Keratinocyte (primary cell): Measurements from ENCODE around the gene CUEDC1. TPM values are rescaled to one million over a fixed set of nuclear protein-coding genes. Genes with fewer than 3 reads are reported as not detected.

Experiments used
- DNase-seq: peaks from one replicate; pipeline ENCODE4 v3.0.0-alpha.2; 2011; ENCODE audit warnings: low read depth, missing footprints, low spot score
- FAIRE-seq: peaks from 2 replicates; lab custom pipeline; 2011; peaks lifted over from hg19 to GRCh38; lab: Jason Lieb, UNC
- H2AFZ ChIP-seq: 2 replicates; pipeline ENCODE4 v1.6.0; 2012; ENCODE audit warnings: low read length, control low read depth, inconsistent platforms; ENCODE audit not compliant: control insufficient read depth
- H3K27ac ChIP-seq: 2 replicates; pipeline ENCODE4 v1.5.1; 2011; ENCODE audit warnings: low read length; ENCODE audit not compliant: control insufficient read depth, insufficient read depth
- H3K27me3 ChIP-seq: 3 replicates; pipeline ENCODE4 v1.6.0; 2011; ENCODE audit warnings: low read length; ENCODE audit not compliant: control insufficient read depth, insufficient read depth; ENCODE audit errors: extremely low read depth
- H3K36me3 ChIP-seq, 2 experiments: 2 replicates in 1 of 2; 3 replicates in 1 of 2; pipeline ENCODE4 v1.5.1; 2011; ENCODE audit warnings: low read length in 2 of 2, mild to moderate bottlenecking in 1 of 2; ENCODE audit not compliant: control insufficient read depth in 2 of 2, insufficient read depth in 2 of 2; ENCODE audit errors: extremely low read depth in 1 of 2
- H3K4me1 ChIP-seq: 3 replicates; pipeline ENCODE4 v1.5.1; 2011; ENCODE audit warnings: low read length; ENCODE audit not compliant: control insufficient read depth, insufficient read depth; ENCODE audit errors: extremely low read depth
- H3K4me2 ChIP-seq: 3 replicates; pipeline ENCODE4 v1.6.0; 2011; ENCODE audit warnings: low read depth, low read length; ENCODE audit not compliant: control insufficient read depth, insufficient read depth; ENCODE audit errors: extremely low read depth
- H3K4me3 ChIP-seq, 3 experiments: fragments of 200-600 bp in 1 of 3; sonication (generic) in 1 of 3; 2 replicates in 2 of 3; 3 replicates in 1 of 3; pipeline ENCODE4 v1.5.1; 2011 to 2016; ENCODE audit warnings: low read length in 3 of 3, mild to moderate bottlenecking in 3 of 3, control low read depth in 2 of 3, inconsistent platforms in 1 of 3, low read depth in 1 of 3, mixed read lengths in 1 of 3, mixed run types in 1 of 3, moderate library complexity in 1 of 3; ENCODE audit not compliant: control insufficient read depth in 2 of 3, insufficient read depth in 2 of 3; ENCODE audit errors: extremely low read depth in 1 of 3
- H3K79me2 ChIP-seq: 2 replicates; pipeline ENCODE4 v1.6.0; 2012; ENCODE audit warnings: low read length; ENCODE audit not compliant: control insufficient read depth, insufficient read depth
- H3K9ac ChIP-seq: 3 replicates; pipeline ENCODE4 v1.6.0; 2011; ENCODE audit warnings: low read length; ENCODE audit not compliant: control insufficient read depth, insufficient read depth; ENCODE audit errors: extremely low read depth
- H3K9me1 ChIP-seq: 3 replicates; pipeline ENCODE4 v1.6.0; 2011; ENCODE audit warnings: low read length; ENCODE audit not compliant: control insufficient read depth, insufficient read depth; ENCODE audit errors: extremely low read depth
- H3K9me3 ChIP-seq: 2 replicates; pipeline ENCODE4 v1.5.1; 2012; ENCODE audit warnings: low read depth, low read length; ENCODE audit not compliant: control insufficient read depth
- H4K20me1 ChIP-seq: 3 replicates; pipeline ENCODE4 v1.6.0; 2011; ENCODE audit warnings: low read length; ENCODE audit not compliant: control insufficient read depth, insufficient read depth; ENCODE audit errors: extremely low read depth
- EZH2 ChIP-seq: IDR thresholded peaks from one replicate; pipeline ENCODE4 v1.6.1; 2012; ENCODE audit warnings: inconsistent platforms, mild to moderate bottlenecking, low read length, moderate library complexity
- dilution Hi-C: fragments of 300-500 bp; cut with MboI; formaldehyde crosslinking; loops from one replicate; pipeline ENCODE4 v1.7.0; 2020; ENCODE audit warnings: low sequenced_read_pairs; ENCODE audit not compliant: extremely low pct_ligation_motif_present
- polyA plus RNA-seq, 5 experiments: library from polyadenylated mRNA; depleted of rRNA in 3 of 5; stranded (reverse) in 3 of 5; stranded (forward) in 1 of 5; unstranded in 1 of 5; fragments of >200 nt; gene quantifications; 1 replicate in 1 of 5; 2 replicates in 3 of 5; 3 replicates in 1 of 5; pipeline versions ENCODE4 v1.2.1 to v1.2.3, GENCODE V29; 2011 to 2012; ENCODE audit warnings: missing spikeins in 2 of 5, low read depth in 1 of 5, low replicate concordance in 1 of 5
- TF ChIP-seq, protein P1 (sequence below), 3 experiments: IDR thresholded peaks in 1 of 3; conservative IDR thresholded peaks in 1 of 3; optimal IDR thresholded peaks in 1 of 3; 2 replicates in 2 of 3; 3 replicates in 1 of 3; pipeline versions ENCODE3 to v1.5.1; 2011; ENCODE audit warnings: low read length in 3 of 3, mild to moderate bottlenecking in 3 of 3, moderate library complexity in 2 of 3, control low read depth in 1 of 3, inconsistent platforms in 1 of 3; ENCODE audit not compliant: insufficient read depth in 2 of 3; ENCODE audit errors: extremely low read depth in 1 of 3

The CUEDC1 gene
- polyA plus RNA-seq, 1 donor (not counting 4 experiments of a cell fraction or from before 2014, with no cell fraction given): 12.9 TPM

DNA sequence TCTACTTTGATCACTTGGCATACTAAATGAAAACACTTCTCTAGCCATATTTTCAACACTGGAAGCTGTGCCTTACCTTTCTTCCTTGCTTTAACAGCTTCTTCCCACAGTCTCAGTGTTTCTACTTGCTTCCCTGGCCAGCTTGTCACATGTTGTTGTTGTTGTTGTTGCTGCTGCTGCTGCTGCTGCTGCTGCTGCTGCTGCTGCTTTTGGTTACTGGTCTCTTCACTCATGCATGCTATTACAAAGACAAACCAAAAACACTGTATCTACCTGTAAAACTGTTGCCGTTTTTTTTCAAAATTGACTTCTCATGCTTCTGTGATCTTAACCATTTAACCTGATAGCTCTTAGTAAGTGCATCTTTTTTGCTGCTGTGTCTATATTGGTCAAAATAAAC is 23.9 kb upstream of the CUEDC1 start:
- dilution Hi-C loops: no loop called here
- H3K36me3 ChIP-seq: peaks cover 29 to 54% of the 10 kb centered on the region in 2 experiments
- H3K4me2 ChIP-seq: no peak overlapping the region
- H3K4me1 ChIP-seq: no peaks in the 10 kb centered on the region
- no peaks in the 10 kb centered on the region for H3K27me3 ChIP-seq
- peaks cover 29% of the 10 kb centered on the region for H3K79me2 ChIP-seq
- no peak overlapping the region for H2AFZ ChIP-seq
- no peaks in the 10 kb centered on the region for H3K9me3 ChIP-seq
- peaks cover 2% of the 10 kb centered on the region for H4K20me1 ChIP-seq
- H3K4me3 ChIP-seq: no peak overlapping the region
- FAIRE-seq: no peak
- H3K9me1 ChIP-seq: no peaks in the 10 kb centered on the region
- no peak overlapping the region for H3K9ac ChIP-seq
- DNase-seq: no peak
- H3K27ac ChIP-seq: no peak overlapping the region
- TF ChIP-seq, protein P1, sequence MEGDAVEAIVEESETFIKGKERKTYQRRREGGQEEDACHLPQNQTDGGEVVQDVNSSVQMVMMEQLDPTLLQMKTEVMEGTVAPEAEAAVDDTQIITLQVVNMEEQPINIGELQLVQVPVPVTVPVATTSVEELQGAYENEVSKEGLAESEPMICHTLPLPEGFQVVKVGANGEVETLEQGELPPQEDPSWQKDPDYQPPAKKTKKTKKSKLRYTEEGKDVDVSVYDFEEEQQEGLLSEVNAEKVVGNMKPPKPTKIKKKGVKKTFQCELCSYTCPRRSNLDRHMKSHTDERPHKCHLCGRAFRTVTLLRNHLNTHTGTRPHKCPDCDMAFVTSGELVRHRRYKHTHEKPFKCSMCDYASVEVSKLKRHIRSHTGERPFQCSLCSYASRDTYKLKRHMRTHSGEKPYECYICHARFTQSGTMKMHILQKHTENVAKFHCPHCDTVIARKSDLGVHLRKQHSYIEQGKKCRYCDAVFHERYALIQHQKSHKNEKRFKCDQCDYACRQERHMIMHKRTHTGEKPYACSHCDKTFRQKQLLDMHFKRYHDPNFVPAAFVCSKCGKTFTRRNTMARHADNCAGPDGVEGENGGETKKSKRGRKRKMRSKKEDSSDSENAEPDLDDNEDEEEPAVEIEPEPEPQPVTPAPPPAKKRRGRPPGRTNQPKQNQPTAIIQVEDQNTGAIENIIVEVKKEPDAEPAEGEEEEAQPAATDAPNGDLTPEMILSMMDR (optimal IDR thresholded peaks at IDR 0.05 in 1 of 3, IDR thresholded peaks at IDR 0.05 in 1 of 3, conservative IDR thresholded peaks at IDR 0.05 in 1 of 3; ENCODE audit: extremely low read depth in 1 of 3, insufficient read depth in 2 of 3, low read length in 3 of 3): no peak
- TF ChIP-seq EZH2: no peak

DNA sequence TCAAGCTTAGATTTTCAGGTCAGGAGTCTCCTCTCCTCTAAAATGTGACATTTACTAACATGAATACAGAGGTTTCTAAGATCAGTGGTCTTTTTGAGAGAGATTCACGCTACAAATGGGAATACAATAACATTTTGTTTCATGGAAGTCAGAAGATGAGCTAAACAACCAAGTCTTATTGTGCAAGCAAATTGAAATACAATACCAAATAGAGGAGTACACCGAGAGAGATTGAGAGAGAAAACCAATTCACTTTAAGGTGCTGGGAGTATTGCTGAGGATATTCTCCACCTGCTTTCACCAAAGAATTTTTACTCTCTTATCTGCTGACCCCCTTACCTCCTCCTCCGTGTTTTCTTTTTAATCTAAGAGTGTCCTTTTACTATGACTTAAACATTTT is 21.4 kb upstream of the CUEDC1 start:
- H3K9me1 ChIP-seq: no peaks in the 10 kb centered on the region
- no peak for DNase-seq
- H3K9me3 ChIP-seq: no peaks in the 10 kb centered on the region
- no peaks in the 10 kb centered on the region for H4K20me1 ChIP-seq
- peaks cover 2% of the 10 kb centered on the region for H3K4me1 ChIP-seq
- peaks cover 25 to 44% of the 10 kb centered on the region in 2 experiments for H3K36me3 ChIP-seq
- FAIRE-seq: no peak
- H3K27me3 ChIP-seq: no peaks in the 10 kb centered on the region
- H3K4me3 ChIP-seq: no peak overlapping the region
- no peak overlapping the region for H3K4me2 ChIP-seq
- dilution Hi-C loops: no loop called here
- no peak overlapping the region for H3K27ac ChIP-seq
- no peak overlapping the region for H3K9ac ChIP-seq
- TF ChIP-seq EZH2: no peak
- TF ChIP-seq, protein P1 (optimal IDR thresholded peaks at IDR 0.05 in 1 of 3, IDR thresholded peaks at IDR 0.05 in 1 of 3, conservative IDR thresholded peaks at IDR 0.05 in 1 of 3; ENCODE audit: extremely low read depth in 1 of 3, insufficient read depth in 2 of 3, low read length in 3 of 3): no peak
- no peak overlapping the region for H2AFZ ChIP-seq
- peaks cover 5% of the 10 kb centered on the region for H3K79me2 ChIP-seq
